Gastrocnemius medialis (tissue), 4 donors: ENCODE measurements around the gene ARRDC1. TPM values are rescaled to one million over a fixed set of nuclear protein-coding genes. Genes with fewer than 3 reads are reported as not detected.
A peak's percentile ranks its signal among the peaks of the same experiment; 100 is the strongest.

Experiments
- ATAC-seq, 2 donors: fragments of 150-250 bp; one replicate each; pipeline ENCODE4 v1.9.1; 2016
- DNase-seq, 2 donors: peaks; one replicate each; pipeline ENCODE4 v3.0.0-alpha.2; 2019
- H3K27ac ChIP-seq, 4 donors: fragments of 200-600 bp; sonication (generic); 1 replicate in 1 of 4; 2 replicates in 3 of 4; pipeline ENCODE4 v1.5.1; 2016 to 2018; ENCODE audit warnings: mild to moderate bottlenecking in 2 of 4, moderate library complexity in 1 of 4
- H3K27me3 ChIP-seq, 3 donors: fragments of 200-600 bp; sonication (generic) in 2 of 3; 1 replicate in 1 of 3; 2 replicates in 2 of 3; pipeline versions ENCODE4 v1.5.1 to v1.6.0; 2016 to 2019; ENCODE audit warnings: mild to moderate bottlenecking in 1 of 3, moderate library complexity in 1 of 3
- H3K36me3 ChIP-seq, 2 donors: fragments of 200-600 bp; sonication (generic) in 1 of 2; one replicate each; pipeline ENCODE4 v1.5.1; 2017 to 2018
- H3K4me1 ChIP-seq, 2 donors: fragments of 200-600 bp; sonication (generic) in 1 of 2; one replicate each; pipeline ENCODE4 v1.5.1; 2016 to 2017; ENCODE audit warnings: mild to moderate bottlenecking in 2 of 2
- H3K4me3 ChIP-seq, 4 donors: fragments of 200-600 bp; sonication (generic) in 3 of 4; 1 replicate in 1 of 4; 2 replicates in 3 of 4; pipeline ENCODE4 v1.5.1; 2016 to 2019; ENCODE audit warnings: mild to moderate bottlenecking in 2 of 4
- H3K9me3 ChIP-seq, 3 donors: fragments of 200-600 bp; sonication (generic) in 2 of 3; 1 replicate in 1 of 3; 2 replicates in 2 of 3; pipeline ENCODE4 v1.5.1; 2016 to 2019
- CTCF ChIP-seq, 5 experiments: fragments of 450-650 bp in 3 of 5; fragments of 200-600 bp in 2 of 5; sonication (generic) in 2 of 5; IDR thresholded peaks in 4 of 5; conservative IDR thresholded peaks in 1 of 5; 1 replicate in 4 of 5; 2 replicates in 1 of 5; pipeline ENCODE4 v1.5.1; 2016 to 2019; ENCODE audit warnings: antibody characterized with exemption in 5 of 5, mild to moderate bottlenecking in 3 of 5, moderate library complexity in 3 of 5
- POLR2A ChIP-seq, 2 donors: fragments of 450-650 bp; IDR thresholded peaks; one replicate each; pipeline ENCODE4 v1.6.1; 2017; ENCODE audit warnings: antibody characterized with exemption in 2 of 2, mild to moderate bottlenecking in 2 of 2, moderate library complexity in 2 of 2
- in situ Hi-C, 4 donors: fragments of 200-750 bp; cut with MboI; loops; one replicate each; pipeline versions ENCODE4 v1.15.0 to v1.8.0; 2017; ENCODE audit warnings: low sequenced_read_pairs in 4 of 4
- intact Hi-C: fragments of 100-400 bp; cut with DNase I; formaldehyde crosslinking; loops from one replicate; pipeline ENCODE4 v1.15.1; 2023; ENCODE audit warnings: low total_unique reads
- total RNA-seq, 4 donors: library from RNA; depleted of rRNA; stranded (reverse); fragments of >200 nt; gene quantifications; one replicate each; pipeline versions ENCODE4 v1.1.0 to v1.2.3, GENCODE V29; 2016

The ARRDC1 gene
- total RNA-seq, 4 donors from 2014 or later = 20.5 to 23.7 (median 23.3) TPM

- no peak for ATAC-seq
- no peak for DNase-seq
- TF ChIP-seq POLR2A (IDR thresholded peaks at IDR 0.05) (no peak), CTCF (IDR thresholded peaks at IDR 0.05 in 4 of 5, conservative IDR thresholded peaks at IDR 0.05 in 1 of 5) (no peak)
- H3K27ac ChIP-seq = no peak overlapping the region
- intact Hi-C loops = no loop called here
- H3K4me1 ChIP-seq = peaks cover 24 to 32% of the 10 kb centered on the region in 2 donors
- in situ Hi-C loops = no loop called here
- no peak overlapping the region for H3K4me3 ChIP-seq
- peaks cover 0 to 33% of the 10 kb centered on the region in 2 donors for H3K36me3 ChIP-seq
- no peaks in the 10 kb centered on the region for H3K27me3 ChIP-seq
- H3K9me3 ChIP-seq = no peaks in the 10 kb centered on the region
Measured at GRCh38 chr9:137613738-137614523, 8.4 kb downstream of the ARRDC1 start.

GRCh38 chr9:137614631-137615386 lies 9.3 kb downstream of the ARRDC1 start:
- Histone ChIP-seq H3K4me3 (no peak overlapping the region), H3K9me3 (no peaks in the 10 kb centered on the region), H3K27me3 (no peaks in the 10 kb centered on the region), H3K36me3 (peaks cover 0 to 33% of the 10 kb centered on the region in 2 donors), H3K4me1 (peaks cover 26 to 34% of the 10 kb centered on the region in 2 donors), H3K27ac (no peak overlapping the region)
- DNase-seq (no peak), ATAC-seq (no peak)
- in situ Hi-C loops = no loop called here
- intact Hi-C loops = no loop called here
- TF ChIP-seq POLR2A (IDR thresholded peaks at IDR 0.05) (no peak), CTCF (IDR thresholded peaks at IDR 0.05 in 4 of 5, conservative IDR thresholded peaks at IDR 0.05 in 1 of 5) (no peak)

GRCh38 chr9:137615387-137615871 lies 9.9 kb downstream of the ARRDC1 start:
- H3K27ac ChIP-seq = no peak overlapping the region
- ATAC-seq (no peak), DNase-seq (no peak)
- TF ChIP-seq CTCF (IDR thresholded peaks at IDR 0.05 in 4 of 5, conservative IDR thresholded peaks at IDR 0.05 in 1 of 5) (no peak), POLR2A (IDR thresholded peaks at IDR 0.05) (no peak)
- peaks cover 33 to 40% of the 10 kb centered on the region in 2 donors for H3K4me1 ChIP-seq
- in situ Hi-C loops (no loop called here), intact Hi-C loops (no loop called here)
- peaks cover 0 to 33% of the 10 kb centered on the region in 2 donors for H3K36me3 ChIP-seq
- H3K4me3 ChIP-seq = no peak overlapping the region
- H3K9me3 ChIP-seq = no peaks in the 10 kb centered on the region
- no peaks in the 10 kb centered on the region for H3K27me3 ChIP-seq

- TF ChIP-seq POLR2A (IDR thresholded peaks at IDR 0.05) (peak; percentile 72 to 74), CTCF (IDR thresholded peaks at IDR 0.05 in 4 of 5, conservative IDR thresholded peaks at IDR 0.05 in 1 of 5) (peak in 2 of 5 experiments; percentile 12 to 17)
- H3K36me3 ChIP-seq = peaks cover 0 to 33% of the 10 kb centered on the region in 2 donors
- H3K27me3 ChIP-seq = no peaks in the 10 kb centered on the region
- peak within 1 kb of the TSS; percentile 77 to 100 (median 96) for H3K4me3 ChIP-seq
- DNase-seq (peak; percentile 66 to 82), ATAC-seq (peak; percentile 88 to 91)
- peak within 1 kb of the TSS; percentile 90 to 99 (median 92) for H3K27ac ChIP-seq
- intact Hi-C loops = loop anchor here (1.0 to 2.0 kb wide), 3 partner anchors 13 to 40 kb away; partner anchors contain the start of genes ARRDC1, DPH7 and ZMYND19
- peaks cover 39 to 41% of the 10 kb centered on the region in 2 donors for H3K4me1 ChIP-seq
- H3K9me3 ChIP-seq = no peaks in the 10 kb centered on the region
- in situ Hi-C loops = no loop called here
Measured at GRCh38 chr9:137618105-137619067, 12.9 kb downstream of the ARRDC1 start, which contains the start of gene EHMT1. Gene EHMT1 (plus strand): TSS chr9:137619005. CDS start chr9:137619029, 24 bp downstream.
